Hematopoietic multipotent progenitor cell treated with erythropoietin and hydrocortisone succinate and interleukin-3 and kit ligand, for 15 days (in vitro differentiated cells): ENCODE data around the gene ZNF23.
"Not testable (repeated sequence)": the region's sequence is repeated elsewhere in the genome, so short reads cannot be mapped to it uniquely, and the experiment has no call there.

Source experiments
- DNase-seq: peaks from one replicate; pipeline ENCODE4 v3.0.0-alpha.2; 2015; ENCODE audit warnings: low spot score

The ZNF23 gene

GRCh38 chr16:71461686-71462648 is at the start of gene ZNF23:
TSS of gene ZNF23 (minus strand) at chr16:71462247. CDS start at chr16:71456796, 5,451 bp downstream.
- DNase-seq, result peak; percentile 83

- DNase-seq, result no peak
Observed at GRCh38 chr16:71507061-71507460, 45.0 kb upstream of the ZNF23 start.

DNA sequence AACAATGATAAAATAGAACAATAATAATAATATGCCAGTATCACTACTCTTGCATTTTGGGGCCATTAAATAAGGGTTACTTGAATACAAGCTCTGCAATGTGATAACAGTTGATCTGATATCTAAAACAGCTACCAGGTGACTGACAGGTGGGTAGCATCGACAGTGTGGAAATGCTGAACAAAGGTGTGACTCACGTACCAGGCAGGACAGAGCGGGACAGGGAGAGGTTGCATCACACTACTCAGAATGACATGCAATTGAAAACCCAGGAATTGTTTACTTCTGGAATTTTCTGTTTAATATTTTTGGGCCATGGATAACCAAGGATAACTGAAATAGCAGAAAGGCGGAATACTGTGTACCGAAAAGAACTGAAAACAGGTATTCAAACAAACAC is 42.9 kb upstream of the ZNF23 start:
- DNase-seq, result no peak

DNA sequence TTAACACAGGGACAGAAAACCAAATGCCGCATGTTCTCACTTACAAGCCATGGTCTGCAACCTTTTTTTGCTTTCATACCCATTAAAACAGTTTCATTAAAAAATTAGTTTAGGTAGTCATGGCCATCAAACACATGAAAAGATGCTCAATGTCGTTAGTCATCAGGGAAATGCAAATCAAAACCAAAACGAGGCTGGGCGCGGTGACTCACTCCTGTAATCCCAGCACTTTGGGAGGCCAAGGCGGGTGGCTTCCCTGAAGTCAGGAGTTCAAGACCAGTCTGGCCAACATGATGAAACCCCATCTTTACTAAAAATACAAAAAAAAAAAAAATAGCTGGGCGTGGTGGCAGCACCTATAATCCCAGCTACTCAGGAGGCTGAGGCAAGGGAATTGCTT is 42.0 kb upstream of the ZNF23 start:
- DNase-seq, result not testable (repeated sequence)

GRCh38 chr16:71501547-71501946 is 39.5 kb upstream of the ZNF23 start:
- DNase-seq, result no peak

- no peak for DNase-seq
Observed at GRCh38 chr16:71500964-71501363, 38.9 kb upstream of the ZNF23 start.

- peak; percentile 85 for DNase-seq
Observed at GRCh38 chr16:71499775-71500364, 37.8 kb upstream of the ZNF23 start.

DNA sequence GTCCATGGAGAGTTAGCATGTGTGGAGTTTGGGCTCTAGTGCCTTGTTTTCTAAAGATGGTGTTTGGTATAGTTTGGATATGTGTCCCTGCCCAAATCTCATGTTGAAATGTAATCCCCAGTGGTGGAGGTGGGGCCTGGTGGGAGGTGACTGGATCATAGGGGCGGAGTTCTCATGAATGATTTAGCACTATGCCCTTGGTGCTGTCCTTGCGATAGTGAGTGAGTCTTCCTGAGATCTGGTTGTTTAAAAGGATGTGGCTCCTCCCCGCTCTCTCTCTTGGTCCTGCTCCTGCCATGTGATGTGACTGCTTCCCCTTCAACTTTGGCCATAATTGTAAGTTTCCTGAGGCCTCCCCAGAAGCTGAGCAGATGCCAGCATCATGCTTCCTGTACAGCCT is 36.0 kb upstream of the ZNF23 start:
- peak; percentile 56 for DNase-seq

GRCh38 chr16:71493213-71493612 is 31.2 kb upstream of the ZNF23 start:
- peak; percentile 58 for DNase-seq

GRCh38 chr16:71492786-71493185 is 30.7 kb upstream of the ZNF23 start:
- DNase-seq, result peak; percentile 62

DNA sequence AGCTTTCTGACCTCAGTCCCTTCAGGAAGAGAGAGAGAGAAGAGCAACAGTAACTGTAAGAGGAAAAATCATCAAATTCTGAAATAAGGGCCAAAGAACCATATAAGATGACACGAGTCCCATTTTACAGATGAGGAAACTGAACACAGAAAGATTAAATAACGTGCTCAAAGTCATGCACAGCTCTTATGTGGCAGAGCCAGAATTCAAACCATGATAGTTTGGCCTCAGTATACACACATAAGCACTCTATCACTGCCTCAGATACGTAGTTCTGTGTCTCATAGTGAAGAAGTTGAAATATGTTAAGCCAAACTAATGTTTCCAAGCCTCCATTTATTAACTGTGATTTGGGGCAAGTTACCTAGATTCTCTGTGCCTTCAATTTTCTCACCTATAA is 29.0 kb upstream of the ZNF23 start:
- DNase-seq, result peak; percentile 52

DNA sequence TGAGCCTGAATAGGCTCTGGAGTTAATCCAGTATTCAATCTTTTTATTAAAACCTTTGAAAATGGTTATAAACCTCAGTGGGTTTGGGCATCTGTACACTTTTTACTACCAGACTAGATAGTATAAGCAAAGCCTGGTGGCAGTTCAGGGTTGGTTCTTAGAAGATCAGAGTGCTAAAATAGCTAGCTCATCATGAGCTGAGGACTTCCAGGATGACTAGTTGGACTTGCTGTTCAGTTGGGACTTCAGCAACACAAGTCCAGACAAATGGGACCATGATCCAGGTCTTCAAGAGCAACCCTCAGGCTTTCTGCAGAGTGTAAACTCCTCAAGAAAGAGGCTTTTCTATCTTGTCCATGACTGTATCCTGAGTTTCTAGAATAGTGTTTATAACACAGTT is 28.3 kb upstream of the ZNF23 start:
- DNase-seq, result peak; percentile 73

DNA sequence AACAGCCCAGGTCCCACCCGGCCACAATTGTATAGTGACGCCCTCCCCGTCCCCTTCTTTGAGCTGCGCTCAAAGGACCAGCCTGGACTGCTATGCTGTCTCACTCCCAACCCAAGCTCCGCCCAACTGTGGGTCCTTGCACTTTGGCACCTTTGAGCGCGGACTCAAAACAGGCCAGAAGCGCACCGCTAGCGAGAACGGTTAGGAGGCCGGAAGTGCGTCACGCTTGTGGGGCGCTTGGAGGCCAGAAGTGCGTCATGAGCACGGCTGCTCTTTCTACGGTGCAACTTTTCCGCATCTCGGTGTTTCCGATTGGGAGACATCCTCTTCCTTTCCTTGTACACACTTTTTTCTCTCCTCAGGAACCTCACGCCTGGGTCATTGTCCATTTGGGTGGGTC is 27.1 kb upstream of the ZNF23 start, which contains the start of gene ZNF19:
Gene ZNF19, minus strand, starts transcription at position 203 of the 400 bp plus-strand sequence. CDS start 7,210 bp downstream, outside the sequence.
- DNase-seq, result no peak

GRCh38 chr16:71484006-71484893 is 22.2 kb upstream of the ZNF23 start:
- peak; percentile 91 for DNase-seq

GRCh38 chr16:71482569-71482968 is 20.5 kb upstream of the ZNF23 start:
- no peak for DNase-seq

DNA sequence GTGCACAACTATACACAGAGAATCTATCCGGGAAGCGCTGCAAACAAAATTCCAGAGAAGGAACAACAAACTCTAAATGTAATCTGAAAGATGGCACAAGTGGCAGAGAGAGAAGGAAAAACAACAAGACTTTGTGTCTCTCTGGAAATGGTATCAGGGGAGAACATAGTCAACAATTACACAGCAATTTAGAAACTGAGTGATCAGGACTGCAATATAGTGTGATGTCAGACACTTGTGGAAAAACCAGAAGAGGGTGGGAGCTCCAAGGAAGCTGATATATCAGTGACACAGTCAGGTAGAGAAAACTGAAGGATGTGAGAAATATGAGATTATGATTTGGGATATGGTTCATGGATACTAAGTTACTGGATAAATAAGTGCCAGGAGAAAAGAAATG is 18.9 kb upstream of the ZNF23 start:
- peak; percentile 81 for DNase-seq

DNA sequence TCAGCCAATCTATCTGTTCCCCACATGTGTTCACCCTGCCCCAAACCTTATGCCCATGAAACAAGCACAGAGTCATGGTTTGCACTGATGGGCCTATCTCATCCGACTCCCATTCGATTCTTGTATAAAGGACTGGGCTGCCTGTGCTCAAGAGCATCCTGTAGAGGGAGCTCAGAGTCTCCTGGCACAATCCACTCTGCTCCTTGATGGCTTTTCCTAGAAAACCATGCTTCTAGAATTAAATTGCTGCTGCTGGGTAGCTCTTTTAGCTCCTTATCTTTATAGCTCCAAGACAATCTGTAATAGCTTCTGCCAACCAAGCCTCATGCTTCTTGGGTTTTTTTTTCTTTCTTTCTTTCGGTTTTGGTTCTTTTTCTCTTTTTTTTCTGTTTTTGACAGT is 17.4 kb upstream of the ZNF23 start:
- DNase-seq, result peak; percentile 92

- peak; percentile 55 for DNase-seq
Observed at GRCh38 chr16:71476457-71477124, 14.5 kb upstream of the ZNF23 start.

DNA sequence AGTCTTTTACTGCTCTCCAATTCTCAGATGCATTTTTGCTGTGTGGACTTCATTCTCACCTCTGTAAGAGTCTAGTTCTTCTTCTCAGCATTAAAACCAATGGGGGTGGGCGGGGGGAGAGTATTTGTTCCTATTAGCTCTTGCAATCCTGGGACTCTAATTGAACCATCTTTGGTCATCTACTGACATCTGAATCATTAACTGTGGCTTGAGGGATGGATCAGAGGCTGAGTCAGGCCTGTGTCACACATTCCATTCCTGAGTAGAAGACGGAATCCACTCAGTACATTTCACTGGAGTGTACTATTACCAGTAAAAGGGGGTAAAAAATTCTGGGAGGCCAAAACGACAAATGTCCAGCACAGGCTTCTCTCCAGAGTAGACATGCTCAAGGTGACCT is 12.8 kb upstream of the ZNF23 start:
- DNase-seq, result no peak

DNA sequence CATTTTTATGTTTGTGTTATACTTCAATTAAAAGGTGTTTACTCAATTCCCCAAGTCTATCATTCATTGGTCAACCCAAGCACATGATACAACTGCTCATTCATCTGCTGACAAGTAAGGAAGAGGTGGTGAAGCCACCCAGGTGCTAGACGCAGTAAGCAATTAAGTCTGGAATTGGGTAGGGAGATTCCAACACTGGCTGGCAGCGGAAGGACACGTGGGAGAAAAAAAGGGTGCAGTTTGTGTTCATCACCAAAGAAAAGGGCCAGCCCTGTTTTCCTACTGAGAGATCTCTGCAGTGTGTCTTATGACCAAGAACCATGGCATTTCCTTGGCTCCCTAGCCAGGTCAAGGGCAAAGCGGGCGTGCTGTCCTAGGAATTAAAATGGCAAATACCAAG is 11.8 kb upstream of the ZNF23 start:
- peak; percentile 36 for DNase-seq

DNA sequence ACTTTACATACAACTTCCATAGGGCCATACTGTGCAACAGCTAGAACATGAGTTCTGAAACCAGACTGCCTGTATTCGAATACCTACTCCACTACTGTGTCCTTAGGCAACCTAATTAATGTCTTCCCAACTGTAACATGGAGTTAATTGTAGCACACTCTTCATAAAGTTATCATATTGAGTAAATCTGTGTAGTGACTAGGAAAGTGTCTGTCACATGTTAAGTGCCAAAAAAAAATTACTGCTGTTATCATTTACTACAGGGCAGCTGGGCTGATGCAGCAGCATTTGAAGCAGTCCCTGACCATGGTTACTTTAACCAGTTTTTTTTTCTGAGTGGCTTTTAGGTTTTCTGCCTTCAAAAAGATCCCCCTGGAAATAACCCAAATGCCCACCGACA is 10.9 kb upstream of the ZNF23 start:
- peak; percentile 64 for DNase-seq

DNA sequence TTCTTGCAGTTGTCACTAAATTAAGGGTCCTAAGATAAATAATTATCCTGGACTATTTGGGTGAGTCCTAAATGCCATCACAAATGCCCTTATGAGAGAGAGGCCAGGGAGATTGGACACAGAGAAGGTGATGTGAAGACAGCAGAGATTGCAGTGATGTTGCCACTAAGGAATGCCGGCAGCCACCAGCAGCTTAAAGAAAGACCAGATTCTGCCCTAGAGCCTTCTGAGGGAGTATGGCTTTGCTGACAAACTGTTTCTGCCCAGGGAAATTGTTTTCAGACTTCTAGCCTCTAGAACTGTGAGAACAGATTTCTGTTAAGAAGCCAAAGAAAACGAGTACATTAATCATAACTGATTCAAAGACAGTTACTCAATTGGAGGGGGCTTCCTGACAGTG is 10.0 kb upstream of the ZNF23 start:
- DNase-seq, result no peak
